Large intestine (tissue), 3 donors: ENCODE measurements around the gene MRPL54. TPM values are rescaled to one million over a fixed set of nuclear protein-coding genes. Genes with fewer than 3 reads are reported as not detected.

Experiments used
- DNase-seq, 2 donors: peaks; one replicate each; pipeline versions ENCODE4 v3.0.0 to v3.0.0-alpha.2; 2013
- H3K27ac ChIP-seq: one replicate; pipeline ENCODE4 v1.5.1; 2013; ENCODE audit warnings: low read length
- H3K27me3 ChIP-seq: 2 replicates; pipeline ENCODE4 v1.6.1; 2013; ENCODE audit warnings: low read length; ENCODE audit not compliant: control insufficient read depth, insufficient read depth
- H3K36me3 ChIP-seq: 2 replicates; pipeline ENCODE4 v1.6.1; 2013; ENCODE audit warnings: low read length; ENCODE audit not compliant: control insufficient read depth, insufficient read depth
- H3K4me1 ChIP-seq: one replicate; pipeline ENCODE4 v1.6.1; 2013; ENCODE audit warnings: low read length; ENCODE audit not compliant: control insufficient read depth, insufficient read depth
- H3K4me3 ChIP-seq: one replicate; pipeline ENCODE4 v1.5.1; 2013; ENCODE audit warnings: low read length
- H3K9me3 ChIP-seq: one replicate; pipeline ENCODE4 v1.6.1; 2013; ENCODE audit warnings: mild to moderate bottlenecking, low read depth, low read length, moderate library complexity; ENCODE audit not compliant: control insufficient read depth
- WGBS: methylation state at CpG from one replicate; pipeline ENCODE4 v1.1.5; 2013; ENCODE audit warnings: low lambda C conversion rate; ENCODE audit not compliant: insufficient coverage; 5-methylcytosine and 5-hydroxymethylcytosine counted together
- polyA plus RNA-seq: library from polyadenylated mRNA; unstranded; fragments of 120-200 nt; gene quantifications from one replicate; pipeline ENCODE4 v1.2.1, GENCODE V29; 2013

Gene MRPL54
- polyA plus RNA-seq, 1 donor = 52.1 TPM

DNA sequence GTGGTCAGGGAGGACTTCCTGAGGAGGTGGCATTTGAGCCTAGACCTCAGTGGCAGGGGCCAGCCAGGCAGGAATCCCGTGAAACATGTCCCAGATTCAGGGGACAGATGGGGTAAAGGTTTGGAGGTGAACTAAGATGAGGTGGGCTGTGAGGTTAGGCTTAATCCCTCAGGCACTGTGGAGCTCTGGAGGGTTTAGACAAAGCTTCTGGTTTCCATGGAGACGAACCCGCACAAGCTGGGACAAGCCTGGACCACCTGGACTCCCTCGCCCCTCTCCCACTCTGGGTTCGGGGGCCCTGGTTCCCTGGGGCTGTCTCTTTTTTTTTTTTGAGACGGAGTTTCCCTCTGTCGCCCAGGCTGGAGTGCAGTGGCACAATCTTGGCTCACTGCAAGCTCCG lies 38.6 kb upstream of the MRPL54 start:
- no CpG with 5 or more reads among the region's 8 CpGs for WGBS
- Histone ChIP-seq H3K27me3 (peaks cover 13% of the 10 kb centered on the region), H3K9me3 (no peaks in the 10 kb centered on the region), H3K4me3 (no peak overlapping the region), H3K27ac (no peak overlapping the region), H3K36me3 (peaks cover 3% of the 10 kb centered on the region), H3K4me1 (peaks cover 18% of the 10 kb centered on the region)
- DNase-seq = no peak

DNA sequence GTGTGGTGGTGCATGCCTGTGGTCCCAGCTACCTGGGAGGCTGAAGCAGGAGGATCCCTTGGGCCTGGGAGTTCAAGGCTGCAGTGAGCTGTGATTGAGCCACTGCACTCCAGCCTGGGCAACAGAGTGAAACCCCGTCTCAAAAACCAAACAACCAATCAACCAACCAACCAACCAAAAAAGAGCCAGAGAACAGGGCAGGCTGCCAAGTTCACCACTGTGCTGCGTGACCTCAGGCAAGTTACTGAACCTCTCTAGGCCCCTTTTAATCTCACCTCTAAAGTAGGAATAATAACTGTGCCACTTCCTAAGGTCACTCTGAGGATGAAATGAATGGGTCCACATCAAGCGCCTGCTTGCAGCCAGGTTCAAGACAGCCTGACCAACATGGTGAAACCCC lies 37.4 kb upstream of the MRPL54 start:
- no CpG with 5 or more reads among the region's 3 CpGs for WGBS
- Histone ChIP-seq H3K36me3 (peaks cover 9% of the 10 kb centered on the region), H3K4me1 (peaks cover 13% of the 10 kb centered on the region), H3K9me3 (peaks cover 2% of the 10 kb centered on the region), H3K27ac (no peak overlapping the region), H3K4me3 (no peak overlapping the region), H3K27me3 (peaks cover 13% of the 10 kb centered on the region)
- no peak for DNase-seq

GRCh38 chr19:3725640-3726310 lies 36.7 kb upstream of the MRPL54 start:
- Histone ChIP-seq H3K9me3 (peaks cover 7% of the 10 kb centered on the region), H3K4me1 (peaks cover 8% of the 10 kb centered on the region), H3K27me3 (peaks cover 11% of the 10 kb centered on the region), H3K27ac (peak overlapping the region; percentile 16), H3K4me3 (no peak overlapping the region), H3K36me3 (peaks cover 14% of the 10 kb centered on the region)
- peak; percentile 64 to 79 for DNase-seq
- WGBS = 100% methylated on average over 2 of the region's 14 CpGs

- Histone ChIP-seq H3K27me3 (no peaks in the 10 kb centered on the region), H3K4me3 (no peak overlapping the region), H3K36me3 (peaks cover 44% of the 10 kb centered on the region), H3K9me3 (peaks cover 7% of the 10 kb centered on the region), H3K27ac (no peak overlapping the region), H3K4me1 (no peaks in the 10 kb centered on the region)
- no peak for DNase-seq
- WGBS = 100% methylated on average over 2 of the region's 32 CpGs
These were observed 32.0 kb upstream of the MRPL54 start for GRCh38 chr19:3730457-3730958.

GRCh38 chr19:3732108-3732507 lies 30.4 kb upstream of the MRPL54 start:
- no peak for DNase-seq
- Histone ChIP-seq H3K27ac (no peak overlapping the region), H3K27me3 (no peaks in the 10 kb centered on the region), H3K36me3 (peaks cover 54% of the 10 kb centered on the region), H3K4me1 (no peaks in the 10 kb centered on the region), H3K4me3 (no peak overlapping the region), H3K9me3 (peaks cover 7% of the 10 kb centered on the region)
- WGBS = no CpG with 5 or more reads among the region's 1 CpG

DNA sequence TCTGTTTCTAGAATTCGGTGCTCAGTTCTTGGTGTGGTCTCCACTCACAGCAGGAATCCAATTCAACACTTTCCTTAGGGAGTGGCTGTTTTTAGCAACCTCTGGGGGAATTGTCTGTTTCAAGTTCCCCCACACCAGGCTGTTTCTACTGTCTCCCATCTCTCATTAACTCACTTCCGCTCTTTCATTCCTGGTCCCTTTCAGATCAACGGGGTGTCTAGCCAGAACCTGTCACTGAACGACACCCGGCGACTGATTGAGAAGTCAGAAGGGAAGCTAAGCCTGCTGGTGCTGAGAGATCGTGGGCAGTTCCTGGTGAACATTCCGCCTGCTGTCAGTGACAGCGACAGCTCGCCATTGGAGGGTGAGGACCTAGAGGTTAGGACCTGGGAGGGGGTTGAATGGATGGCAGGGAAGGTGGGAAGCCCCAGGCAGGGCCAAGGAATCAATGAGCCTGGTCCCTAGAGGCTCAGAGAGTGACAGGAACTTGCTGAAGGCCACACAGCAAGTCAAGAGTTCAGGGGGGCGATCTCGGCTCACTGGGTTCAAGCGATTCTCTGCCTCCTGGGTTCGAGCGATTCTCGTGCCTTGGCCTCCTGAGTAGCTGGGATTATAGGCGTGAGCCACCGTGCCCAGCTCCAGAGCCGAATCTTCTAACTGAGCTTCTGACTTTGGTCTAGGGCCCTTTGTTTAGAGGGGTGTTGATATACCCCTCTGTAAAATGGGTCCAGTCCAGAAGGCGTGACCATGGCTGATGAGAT lies 28.8 kb upstream of the MRPL54 start:
- 40% methylated on average over 1 of the region's 20 CpGs for WGBS
- H3K27ac ChIP-seq = no peak overlapping the region

DNA sequence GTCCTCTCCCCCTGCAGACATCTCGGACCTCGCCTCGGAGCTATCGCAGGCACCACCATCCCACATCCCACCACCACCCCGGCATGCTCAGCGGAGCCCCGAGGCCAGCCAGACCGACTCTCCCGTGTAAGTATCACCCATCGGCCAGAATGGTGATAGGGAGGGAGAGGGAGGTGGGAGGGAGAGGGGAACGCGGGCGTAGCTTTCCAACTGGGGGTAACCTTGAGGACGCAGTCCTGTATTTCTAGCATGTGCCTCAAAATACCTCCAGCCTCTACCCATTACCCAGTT lies 28.2 kb upstream of the MRPL54 start:
- H3K36me3 ChIP-seq = peaks cover 68% of the 10 kb centered on the region
- WGBS = no CpG with 5 or more reads among the region's 14 CpGs

More for the DNA sequence above, 28.8 kb upstream of the MRPL54 start:
- no peak for DNase-seq
- Histone ChIP-seq H3K4me3 (no peak overlapping the region), H3K36me3 (peaks cover 67% of the 10 kb centered on the region), H3K4me1 (no peaks in the 10 kb centered on the region), H3K27me3 (no peaks in the 10 kb centered on the region), H3K9me3 (peaks cover 7% of the 10 kb centered on the region)

DNA sequence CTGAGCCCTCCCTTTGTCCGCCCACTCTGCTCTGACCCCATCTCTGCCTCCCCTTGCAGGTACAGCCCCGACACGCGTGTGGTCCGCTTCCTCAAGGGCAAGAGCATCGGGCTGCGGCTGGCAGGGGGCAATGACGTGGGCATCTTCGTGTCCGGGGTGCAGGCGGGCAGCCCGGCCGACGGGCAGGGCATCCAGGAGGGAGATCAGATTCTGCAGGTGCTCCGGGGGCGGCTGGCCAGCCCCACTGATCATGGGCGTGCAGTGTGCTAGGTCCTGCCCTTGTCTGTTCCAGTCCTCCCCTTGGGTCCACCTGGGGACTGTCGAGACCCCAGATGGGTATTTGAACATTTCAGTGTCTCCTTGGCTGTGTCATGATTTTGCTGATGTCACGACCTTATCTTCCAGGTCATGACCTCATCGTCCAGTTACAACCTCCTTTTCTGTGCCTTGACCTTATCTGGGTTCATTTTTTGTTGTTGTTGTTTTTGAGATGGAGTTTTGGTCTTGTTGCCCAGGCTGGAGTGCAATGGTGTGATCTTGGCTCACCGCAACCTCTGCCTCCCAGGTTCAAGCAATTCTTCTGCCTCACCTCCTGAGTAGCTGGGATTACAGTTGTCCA lies 26.3 kb upstream of the MRPL54 start:
- no peaks in the 10 kb centered on the region for H3K4me1 ChIP-seq
- H3K9me3 ChIP-seq = no peaks in the 10 kb centered on the region
- H3K27me3 ChIP-seq = no peaks in the 10 kb centered on the region
- no peak overlapping the region for H3K27ac ChIP-seq
- H3K36me3 ChIP-seq = peaks cover 68% of the 10 kb centered on the region
- DNase-seq = no peak
- no peak overlapping the region for H3K4me3 ChIP-seq
- WGBS = no CpG with 5 or more reads among the region's 21 CpGs

More for the DNA sequence above, 28.2 kb upstream of the MRPL54 start:
- no peak overlapping the region for H3K4me3 ChIP-seq
- H3K4me1 ChIP-seq = no peaks in the 10 kb centered on the region
- no peak for DNase-seq
- H3K27me3 ChIP-seq = no peaks in the 10 kb centered on the region
- peaks cover 7% of the 10 kb centered on the region for H3K9me3 ChIP-seq
- no peak overlapping the region for H3K27ac ChIP-seq

- H3K4me3 ChIP-seq = no peak overlapping the region
- H3K9me3 ChIP-seq = no peaks in the 10 kb centered on the region
- 100% methylated on average over 1 of the region's 10 CpGs for WGBS
- H3K36me3 ChIP-seq = peaks cover 59% of the 10 kb centered on the region
- H3K4me1 ChIP-seq = no peaks in the 10 kb centered on the region
- no peaks in the 10 kb centered on the region for H3K27me3 ChIP-seq
- no peak overlapping the region for H3K27ac ChIP-seq
- no peak for DNase-seq
These were observed 24.8 kb upstream of the MRPL54 start for GRCh38 chr19:3737487-3738205.
